ENCODE measurements around the gene CSNK1D.

- TF ChIP-seq CTCF (conservative IDR thresholded peaks at IDR 0.05 in 1 of 2, IDR thresholded peaks at IDR 0.05 in 1 of 2; ENCODE audit: extremely low read depth in 1 of 2, insufficient read depth in 1 of 2, low read depth in 1 of 2, low read length in 2 of 2) (no peak), EZH2 (IDR thresholded peaks at IDR 0.05; ENCODE audit: borderline replicate concordance, low read length) (no peak)
Measured at GRCh38 chr17:82255402-82255972, 18.0 kb downstream of the CSNK1D start.
